HCEC 1CT (cell line): Measurements from ENCODE around the gene ZNFX1.

Experiments used
- DNase-seq: peaks from one replicate; pipeline ENCODE4 v3.0.0-alpha.2; 2017

The ZNFX1 gene

DNA sequence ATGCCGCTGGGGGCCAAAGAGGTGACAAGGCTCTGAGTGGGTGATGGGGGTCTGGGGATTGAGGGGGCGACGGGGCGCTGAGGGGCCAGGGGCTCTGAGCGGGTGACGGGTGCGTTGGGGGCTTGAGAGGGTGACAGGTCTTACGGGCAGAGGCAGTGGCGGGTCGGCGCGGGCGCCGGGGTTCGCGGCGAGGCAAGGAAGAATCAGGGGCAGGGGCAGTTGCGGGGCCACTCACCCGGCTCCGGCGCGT lies 146 bp downstream of the ZNFX1 start:
- no peak for DNase-seq

- DNase-seq: no peak
Observed at GRCh38 chr20:49276961-49277785, 684 bp downstream of the ZNFX1 start.

GRCh38 chr20:49276161-49276960 lies 1.5 kb downstream of the ZNFX1 start:
- DNase-seq: peak; percentile 78

GRCh38 chr20:49275636-49276035 lies 2.2 kb downstream of the ZNFX1 start:
- peak; percentile 1 for DNase-seq

DNA sequence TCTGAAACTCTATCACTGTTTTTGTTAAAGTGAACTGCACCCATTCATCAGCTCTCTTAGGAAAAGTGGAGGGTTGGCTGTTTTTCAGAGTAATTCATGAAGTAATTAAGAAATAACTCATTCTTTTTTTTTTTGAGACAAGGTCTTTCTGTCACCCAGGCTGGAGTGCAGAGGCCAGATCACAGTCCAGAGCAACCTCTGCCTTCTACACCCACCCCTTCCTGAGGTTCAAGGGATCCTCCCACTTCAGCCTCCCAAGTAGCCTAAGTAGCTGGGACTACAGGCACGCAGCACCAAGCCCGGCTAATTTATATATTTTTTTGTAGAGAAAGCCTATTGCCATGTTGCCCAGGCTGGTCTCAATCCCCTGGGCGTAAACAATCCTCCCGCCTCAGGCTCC lies 2.6 kb downstream of the ZNFX1 start:
- no peak for DNase-seq

GRCh38 chr20:49273696-49274277 lies 4.1 kb downstream of the ZNFX1 start:
- DNase-seq: no peak

DNA sequence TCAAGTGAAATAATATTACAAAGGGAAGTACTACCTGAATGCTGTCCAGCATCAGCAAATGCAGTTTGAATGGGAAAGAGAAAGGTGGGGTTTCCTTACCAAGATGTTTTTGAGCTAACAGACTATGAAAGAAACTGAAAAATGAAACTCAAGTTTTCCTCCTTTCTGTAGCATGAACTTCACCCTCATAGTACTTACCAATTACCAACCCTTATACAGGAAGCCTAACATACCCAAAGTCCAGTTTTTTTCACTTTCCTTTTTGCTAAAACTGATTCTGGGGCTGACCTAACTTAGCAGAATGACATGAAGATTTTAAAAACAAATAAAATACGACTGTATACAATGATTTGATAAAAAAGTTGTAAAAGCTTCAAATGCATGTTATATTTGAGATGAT lies 5.2 kb downstream of the ZNFX1 start:
- no peak for DNase-seq

DNA sequence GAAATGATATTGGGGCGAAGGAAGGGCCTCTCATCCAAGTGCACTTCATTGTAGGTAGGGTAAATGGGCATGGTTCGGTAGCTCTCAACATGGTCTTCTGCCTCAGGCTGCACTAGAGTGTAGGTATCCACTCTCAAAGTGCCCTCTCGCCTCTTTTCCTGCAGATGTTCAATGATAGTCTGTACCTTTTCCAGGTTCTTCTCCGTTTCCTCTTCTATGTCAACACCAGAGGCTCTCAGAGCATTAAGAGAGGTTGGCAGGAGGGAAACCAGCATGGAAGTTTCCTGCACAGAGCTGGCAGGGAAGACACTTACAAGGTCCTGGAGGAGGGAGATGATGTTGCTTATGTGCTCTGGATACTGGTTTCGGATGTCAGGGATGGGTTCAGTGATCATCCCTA lies 7.1 kb downstream of the ZNFX1 start:
- DNase-seq: no peak

DNA sequence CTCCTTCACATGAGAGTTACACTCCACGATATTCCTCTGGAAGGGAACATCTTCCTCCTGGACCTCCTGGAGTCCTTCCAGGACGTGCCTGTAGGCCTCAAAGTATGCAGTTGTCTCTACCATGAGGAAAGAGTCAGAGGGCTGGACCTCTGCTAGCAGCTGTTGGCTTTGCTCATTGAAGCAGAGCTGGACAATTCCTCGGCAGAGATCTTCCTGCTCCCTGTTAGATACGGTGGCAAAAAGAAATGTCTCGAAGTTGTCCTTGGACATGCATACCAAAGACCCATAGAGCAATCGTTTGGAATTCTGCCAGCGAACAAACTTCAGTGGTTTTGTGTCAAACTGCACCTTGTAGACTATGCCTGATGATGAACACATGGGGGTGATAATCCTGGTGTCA lies 7.7 kb downstream of the ZNFX1 start:
- peak; percentile 73 for DNase-seq

- DNase-seq: peak; percentile 75
Observed at GRCh38 chr20:49268600-49269365, 9.1 kb downstream of the ZNFX1 start.

DNA sequence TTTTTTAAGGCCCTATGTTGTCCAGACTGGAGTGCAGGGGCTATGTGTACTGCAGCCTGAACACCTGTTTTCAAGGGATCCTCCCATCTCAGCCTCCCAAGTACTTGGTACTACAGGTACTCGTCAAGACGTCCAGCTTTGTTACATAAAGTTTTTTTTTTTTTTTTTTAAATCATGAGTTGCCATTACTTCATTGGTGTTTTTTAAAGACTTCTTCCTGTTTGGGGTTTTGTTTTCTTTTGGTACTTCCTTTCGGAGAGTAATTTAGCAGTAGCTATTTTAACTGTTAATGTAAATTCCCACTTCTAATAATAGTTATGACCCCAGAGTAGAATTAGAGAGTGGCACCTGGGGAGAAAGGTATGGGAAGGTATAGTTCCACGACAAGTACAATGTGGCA lies 10.5 kb downstream of the ZNFX1 start:
- no peak for DNase-seq

DNA sequence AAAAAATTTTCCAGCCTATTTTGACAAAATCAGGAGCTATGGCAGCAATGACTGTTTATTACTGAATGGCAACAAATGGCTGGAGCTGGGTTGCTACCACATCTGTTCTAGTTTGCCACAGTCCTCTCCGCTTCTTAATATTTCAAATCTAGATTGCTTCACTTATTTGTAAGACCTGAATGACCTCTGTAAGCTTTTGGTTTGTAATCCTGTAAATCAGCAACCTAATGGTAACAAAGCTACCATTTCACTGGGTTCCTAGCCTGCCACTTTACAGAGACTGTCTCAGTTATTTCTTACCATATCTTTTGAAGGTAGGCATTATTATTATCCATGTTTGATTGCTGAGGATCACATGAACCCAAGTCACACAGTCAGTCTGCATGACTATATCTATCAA lies 15.4 kb downstream of the ZNFX1 start:
- DNase-seq: no peak

- no peak for DNase-seq
Observed at GRCh38 chr20:49261173-49261572, 16.7 kb downstream of the ZNFX1 start.

DNA sequence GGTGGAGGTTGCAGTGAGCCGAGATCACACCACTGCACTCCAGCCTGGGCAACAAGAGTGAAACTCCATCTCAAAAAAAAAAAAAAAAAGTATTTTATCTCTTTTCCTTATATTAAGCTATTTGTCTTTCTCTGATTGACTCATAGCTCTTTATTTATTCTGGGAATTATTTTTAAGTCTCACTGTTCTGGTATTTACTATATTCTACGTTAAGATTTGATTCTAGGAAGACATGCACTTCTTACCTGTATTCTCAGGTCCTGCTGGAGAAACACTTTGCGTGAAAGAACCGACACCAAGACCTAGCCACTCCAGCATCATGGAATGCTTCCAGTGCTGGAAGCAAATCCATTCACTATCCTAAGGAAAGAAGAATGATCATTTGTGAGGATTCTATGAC lies 17.6 kb downstream of the ZNFX1 start:
- DNase-seq: no peak

DNA sequence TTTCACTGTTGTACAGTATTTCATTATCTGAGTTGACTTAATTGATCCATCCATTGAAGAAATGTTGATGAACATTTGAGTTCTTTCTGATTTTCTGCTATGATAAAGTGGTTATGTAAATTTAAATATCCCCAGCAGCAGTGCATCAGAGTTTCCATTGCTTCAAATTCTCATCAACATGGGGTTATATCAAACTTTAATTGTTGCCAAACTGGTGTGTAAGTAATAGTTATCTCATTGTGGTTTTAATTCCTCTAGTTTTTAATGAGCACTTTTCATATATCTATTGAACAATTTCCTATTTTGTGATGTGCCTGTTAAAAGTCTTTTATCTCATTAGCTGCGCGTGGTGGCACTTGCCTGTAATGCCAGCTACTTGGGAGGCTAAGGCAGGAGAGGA lies 18.1 kb downstream of the ZNFX1 start:
- no peak for DNase-seq

DNA sequence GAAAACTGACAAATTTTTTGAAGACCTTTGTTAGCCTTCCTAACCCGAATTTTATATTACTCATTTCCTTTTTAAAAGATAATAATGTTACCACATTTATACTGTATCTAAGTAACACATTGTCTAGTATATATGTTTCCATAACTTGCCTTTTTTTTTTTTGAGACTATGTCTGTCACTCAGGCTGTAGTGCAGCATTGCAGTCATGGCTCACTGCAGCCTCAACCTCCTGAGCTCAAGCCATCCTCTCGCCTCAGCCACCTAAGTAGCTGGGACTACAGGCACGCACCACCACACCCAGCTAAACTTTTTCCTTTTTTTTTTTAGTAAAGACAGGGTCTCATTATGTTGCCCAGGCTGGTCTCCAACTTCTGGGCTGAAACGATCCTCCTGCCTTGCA lies 18.6 kb downstream of the ZNFX1 start:
- DNase-seq: no peak

DNA sequence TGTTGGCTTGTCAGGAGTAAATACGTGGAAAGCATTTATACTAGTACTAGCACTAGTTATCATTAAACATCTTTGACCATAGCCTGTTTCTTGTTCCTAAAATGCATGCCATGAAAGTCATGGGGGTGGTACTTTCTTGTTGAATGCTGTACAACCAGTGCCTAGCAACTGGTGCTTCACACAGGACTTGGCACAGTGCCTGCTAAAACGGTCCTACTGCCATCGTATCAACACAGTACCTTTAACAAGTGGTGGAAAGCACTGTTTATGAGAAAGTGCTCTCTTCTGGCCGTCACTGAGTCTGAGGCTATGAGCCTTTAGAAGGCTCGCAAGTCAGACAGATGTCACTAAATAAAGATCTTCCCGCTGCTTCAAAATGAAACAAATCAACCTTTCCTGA lies 21.6 kb downstream of the ZNFX1 start:
- DNase-seq: no peak

DNA sequence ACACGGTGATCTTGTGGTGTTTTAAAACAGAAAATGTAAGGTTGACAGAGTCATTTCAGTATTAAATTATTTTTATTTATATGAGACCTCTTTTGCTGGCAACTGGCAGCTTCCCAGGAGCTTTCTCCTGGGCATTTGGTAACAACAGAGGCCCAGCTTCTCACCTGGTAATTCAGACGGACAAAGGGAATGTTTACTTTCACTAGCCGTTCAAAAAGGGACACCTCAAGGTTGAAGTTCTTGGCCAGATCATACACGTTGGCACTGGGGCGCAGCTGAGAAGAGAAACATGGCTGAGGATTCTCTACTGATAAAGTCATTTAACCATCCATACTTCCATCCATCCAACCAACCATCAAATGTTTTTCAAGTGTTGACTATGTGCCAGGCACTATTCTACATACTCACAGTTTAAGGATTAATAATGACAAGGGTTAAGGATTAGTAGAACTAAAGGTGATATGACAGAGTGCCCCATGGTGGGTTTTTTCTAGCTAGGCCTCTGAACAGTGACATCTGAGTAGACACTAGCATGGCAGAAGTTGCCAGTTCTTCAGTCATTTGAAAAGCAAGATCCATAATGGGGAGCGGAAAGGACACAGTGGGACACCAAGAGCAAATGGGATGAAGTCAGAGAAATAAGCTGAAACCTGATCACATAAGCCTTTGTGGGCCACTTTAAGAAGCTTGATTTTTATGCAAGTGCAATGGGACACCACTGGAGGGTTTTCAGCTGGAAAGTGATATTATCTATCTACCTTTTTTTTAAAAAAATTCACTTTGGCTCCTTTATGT lies 25.1 kb downstream of the ZNFX1 start:
- DNase-seq: no peak

- DNase-seq: no peak
Observed at GRCh38 chr20:49248879-49249665, 28.8 kb downstream of the ZNFX1 start.

DNA sequence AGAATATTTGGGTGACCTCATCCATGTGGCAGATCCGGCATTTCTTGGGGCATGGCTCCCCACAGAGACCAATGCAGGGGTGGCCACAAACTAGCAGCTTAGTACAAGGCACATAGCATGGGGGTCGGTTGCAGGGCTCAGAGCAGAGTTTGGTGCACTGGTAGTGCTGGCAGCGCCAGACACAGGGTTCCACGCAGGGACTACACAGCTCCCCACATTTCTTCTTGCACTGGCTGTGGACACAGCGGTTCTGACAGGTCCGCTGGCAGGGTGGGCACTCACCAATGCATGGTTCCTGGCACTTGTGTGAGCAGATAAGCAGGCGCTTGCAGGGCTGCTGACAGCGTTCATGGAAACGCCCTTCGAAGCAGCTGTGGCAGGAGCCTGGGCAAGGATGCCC lies 29.6 kb downstream of the ZNFX1 start:
- no peak for DNase-seq

GRCh38 chr20:49247792-49248191 lies 30.1 kb downstream of the ZNFX1 start:
- DNase-seq: no peak
